Hypothalamus (tissue), 51 donors: ENCODE measurements around the gene ALDH8A1.

ENCODE experiments used
- DNase-seq, 51 donors: peaks; one replicate each; lab custom pipeline; 2025; lab: John Stamatoyannopoulos, UW

ALDH8A1 gene

GRCh38 chr6:134873500-134874388 is 76.2 kb downstream of the ALDH8A1 start:
- DNase-seq = no peak

GRCh38 chr6:134870677-134871498 is 79.0 kb downstream of the ALDH8A1 start:
- no peak for DNase-seq

DNA sequence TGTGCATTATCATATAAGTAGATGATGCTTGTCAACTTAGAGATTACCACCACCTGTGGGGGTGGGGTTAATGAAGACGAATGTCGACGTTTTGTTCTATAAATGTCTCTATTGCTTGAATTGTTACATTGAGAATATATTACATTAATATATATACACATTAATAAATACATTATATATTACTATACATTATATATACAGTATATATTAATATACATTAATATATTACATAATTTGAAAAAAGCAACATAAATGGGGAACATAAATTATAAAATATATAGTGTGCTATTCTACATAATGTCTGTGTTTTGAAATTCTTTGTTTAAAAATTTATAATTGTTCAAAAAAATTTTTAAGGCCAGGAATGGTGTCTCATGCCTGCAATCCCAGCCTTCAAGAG is 81.1 kb downstream of the ALDH8A1 start:
- no peak for DNase-seq
